Lower leg skin (tissue), 3 donors: ENCODE results near the gene MYG1.

Experiments
- POLR2A ChIP-seq, 2 donors: fragments of 450-650 bp; IDR thresholded peaks; one replicate each; pipeline ENCODE4 v1.6.1; 2016 to 2017; ENCODE audit warnings: antibody characterized with exemption in 2 of 2, mild to moderate bottlenecking in 1 of 2, moderate library complexity in 1 of 2
- TF ChIP-seq, protein P1 (sequence below), 3 donors: fragments of 450-650 bp; IDR thresholded peaks; one replicate each; pipeline ENCODE4 v1.5.1; 2016; ENCODE audit warnings: antibody characterized with exemption in 3 of 3, mild to moderate bottlenecking in 3 of 3, moderate library complexity in 2 of 3

DNA sequence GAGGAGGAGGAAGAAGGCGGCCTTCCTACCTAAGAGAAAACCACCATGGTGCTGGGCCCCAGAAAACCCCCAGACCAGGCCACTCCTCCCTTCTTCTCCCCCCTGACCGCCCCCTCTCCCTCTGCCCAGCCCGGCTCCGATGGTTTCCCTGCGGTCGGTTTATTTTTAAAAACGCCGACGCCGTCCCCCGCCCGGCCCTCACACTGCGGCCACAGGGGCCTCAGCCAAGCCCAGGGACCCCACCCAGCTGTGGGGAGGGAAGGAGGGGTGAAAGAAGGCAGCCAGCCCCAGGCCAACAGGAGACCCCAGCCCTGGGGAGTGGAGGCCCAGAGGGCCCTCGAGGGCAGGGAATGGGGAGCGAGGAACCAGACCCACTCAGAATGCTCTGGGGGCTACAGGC is 33.2 kb downstream of the MYG1 start:
- TF ChIP-seq, protein P1, sequence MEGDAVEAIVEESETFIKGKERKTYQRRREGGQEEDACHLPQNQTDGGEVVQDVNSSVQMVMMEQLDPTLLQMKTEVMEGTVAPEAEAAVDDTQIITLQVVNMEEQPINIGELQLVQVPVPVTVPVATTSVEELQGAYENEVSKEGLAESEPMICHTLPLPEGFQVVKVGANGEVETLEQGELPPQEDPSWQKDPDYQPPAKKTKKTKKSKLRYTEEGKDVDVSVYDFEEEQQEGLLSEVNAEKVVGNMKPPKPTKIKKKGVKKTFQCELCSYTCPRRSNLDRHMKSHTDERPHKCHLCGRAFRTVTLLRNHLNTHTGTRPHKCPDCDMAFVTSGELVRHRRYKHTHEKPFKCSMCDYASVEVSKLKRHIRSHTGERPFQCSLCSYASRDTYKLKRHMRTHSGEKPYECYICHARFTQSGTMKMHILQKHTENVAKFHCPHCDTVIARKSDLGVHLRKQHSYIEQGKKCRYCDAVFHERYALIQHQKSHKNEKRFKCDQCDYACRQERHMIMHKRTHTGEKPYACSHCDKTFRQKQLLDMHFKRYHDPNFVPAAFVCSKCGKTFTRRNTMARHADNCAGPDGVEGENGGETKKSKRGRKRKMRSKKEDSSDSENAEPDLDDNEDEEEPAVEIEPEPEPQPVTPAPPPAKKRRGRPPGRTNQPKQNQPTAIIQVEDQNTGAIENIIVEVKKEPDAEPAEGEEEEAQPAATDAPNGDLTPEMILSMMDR (IDR thresholded peaks at IDR 0.05) = no peak
- no peak for TF ChIP-seq POLR2A (IDR thresholded peaks at IDR 0.05)
